ENCODE data around the gene SPEM3.

SPEM3 gene

GRCh38 chr17:7432296-7432695 lies 3.6 kb downstream of the SPEM3 start:
- Histone ChIP-seq H3K27me3 (peaks cover 3% of the 10 kb centered on the region; the same call in 1 of the 2 replicates), H3K9ac (no peak overlapping the region), H3K9me3 (no peaks in the 10 kb centered on the region), H3K36me3 (no peaks in the 10 kb centered on the region), H3K4me1 (peaks cover 14% of the 10 kb centered on the region), H3K4me2 (no peak overlapping the region), H4K20me1 (peaks cover 12% of the 10 kb centered on the region), H3K4me3 (no peak overlapping the region), H3K27ac (no peak overlapping the region)
- no peak for TF ChIP-seq Cebpa-rat (IDR thresholded peaks at IDR 0.05)

- Histone ChIP-seq H3K4me2 (peak overlapping the region; percentile 93), H4K20me1 (peaks cover 48% of the 10 kb centered on the region), H3K27ac (peak overlapping the region; percentile 52), H3K4me3 (peak overlapping the region; percentile 76), H3K9ac (peak overlapping the region; percentile 73), H3K4me1 (peaks cover 48% of the 10 kb centered on the region), H3K27me3 (peaks cover 39% of the 10 kb centered on the region), H3K36me3 (no peaks in the 10 kb centered on the region), H3K9me3 (no peaks in the 10 kb centered on the region)
- no peak for TF ChIP-seq Cebpa-rat (IDR thresholded peaks at IDR 0.05)
These were observed 7.3 kb downstream of the SPEM3 start for GRCh38 chr17:7435676-7436555.

GRCh38 chr17:7436556-7437368 lies 8.1 kb downstream of the SPEM3 start:
- Histone ChIP-seq H3K27me3 (peaks cover 48% of the 10 kb centered on the region), H3K27ac (no peak overlapping the region), H3K4me3 (peak overlapping the region; percentile 76), H3K9ac (peak overlapping the region; percentile 73), H3K4me1 (peaks cover 48% of the 10 kb centered on the region), H3K4me2 (peak overlapping the region; percentile 93), H4K20me1 (peaks cover 56% of the 10 kb centered on the region), H3K36me3 (no peaks in the 10 kb centered on the region), H3K9me3 (no peaks in the 10 kb centered on the region)
- TF ChIP-seq Cebpa-rat (IDR thresholded peaks at IDR 0.05): no peak

DNA sequence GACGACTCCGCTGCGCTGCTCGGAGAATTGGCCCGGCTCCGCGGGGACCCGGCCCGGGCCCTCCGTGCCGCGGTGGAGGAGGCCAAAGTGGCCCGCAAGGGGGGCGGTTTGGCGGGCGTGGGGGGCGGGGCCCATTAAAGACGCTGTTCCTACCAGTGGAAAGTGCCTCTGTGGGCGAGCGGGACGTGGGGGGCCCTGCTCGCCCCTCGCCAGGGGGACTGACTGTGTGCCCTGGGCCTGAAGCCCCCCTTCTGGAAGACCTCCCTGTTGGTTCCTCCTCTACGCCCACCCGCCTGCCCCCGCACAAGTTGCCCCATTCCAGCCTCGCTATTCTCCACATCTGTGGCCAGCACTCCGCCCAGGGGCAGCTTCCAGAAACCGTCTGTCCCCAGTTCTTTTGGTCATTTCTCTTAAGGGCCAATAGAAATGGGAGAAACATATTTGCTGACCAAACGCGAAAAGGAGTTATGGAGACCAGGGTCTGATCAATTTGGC lies 8.8 kb downstream of the SPEM3 start:
- peaks cover 56% of the 10 kb centered on the region for H4K20me1 ChIP-seq
- peaks cover 48% of the 10 kb centered on the region for H3K4me1 ChIP-seq
- TF ChIP-seq Cebpa-rat (IDR thresholded peaks at IDR 0.05): no peak
- peaks cover 54% of the 10 kb centered on the region for H3K27me3 ChIP-seq
- H3K9ac ChIP-seq: no peak overlapping the region
- H3K9me3 ChIP-seq: no peaks in the 10 kb centered on the region
- H3K36me3 ChIP-seq: no peaks in the 10 kb centered on the region
- H3K4me2 ChIP-seq: peak overlapping the region; percentile 93
- H3K4me3 ChIP-seq: peak overlapping the region; percentile 76
- H3K27ac ChIP-seq: no peak overlapping the region

DNA sequence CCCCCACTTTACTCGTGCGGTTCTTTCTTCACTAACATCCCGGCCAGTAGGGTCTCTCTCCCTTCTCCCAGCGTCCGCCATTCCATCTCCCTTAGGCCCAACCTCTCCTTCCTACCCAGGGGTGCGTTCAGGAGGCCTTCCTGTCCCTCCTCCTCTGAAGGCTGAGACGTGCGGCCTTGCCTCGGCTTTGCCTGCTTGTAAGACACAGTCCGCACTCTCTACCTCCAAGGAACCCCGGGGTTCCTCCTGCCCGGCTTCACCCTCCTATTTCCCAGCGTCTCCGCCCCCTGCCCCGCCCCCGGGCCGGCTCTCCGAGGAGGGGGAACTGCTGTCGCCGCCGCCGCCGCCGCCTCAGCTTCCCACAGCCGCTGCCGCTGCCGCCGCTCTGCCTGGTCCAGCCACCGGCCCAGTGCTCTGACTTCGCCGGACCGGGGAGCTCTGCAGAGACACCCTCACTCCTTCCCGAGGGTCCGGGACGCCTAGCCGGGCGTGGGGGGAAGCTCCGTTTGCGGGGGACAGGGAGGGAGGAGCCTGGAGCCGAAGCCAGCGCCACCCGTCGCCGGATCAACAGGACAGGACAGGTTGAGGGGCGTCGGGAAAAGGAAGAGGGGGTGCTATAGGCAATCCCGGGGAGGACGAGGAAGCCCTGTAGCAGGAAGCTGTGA lies 9.4 kb downstream of the SPEM3 start:
- H3K4me3 ChIP-seq: peak overlapping the region; percentile 76
- TF ChIP-seq Cebpa-rat (IDR thresholded peaks at IDR 0.05): no peak

GRCh38 chr17:7438656-7439460 lies 10.2 kb downstream of the SPEM3 start:
- Histone ChIP-seq H3K36me3 (no peaks in the 10 kb centered on the region), H3K27me3 (peaks cover 69% of the 10 kb centered on the region), H3K27ac (no peak overlapping the region), H3K9ac (0 out of 2 replicates have a peak overlapping the region, but pooled peaks have one; percentile 48), H3K4me3 (peak overlapping the region; percentile 76), H3K9me3 (no peaks in the 10 kb centered on the region), H3K4me1 (peaks cover 48% of the 10 kb centered on the region), H3K4me2 (peak overlapping the region; percentile 93), H4K20me1 (peaks cover 70% of the 10 kb centered on the region)
- TF ChIP-seq Cebpa-rat (IDR thresholded peaks at IDR 0.05): no peak

More for the DNA sequence above, 9.4 kb downstream of the SPEM3 start:
- H3K4me1 ChIP-seq: peaks cover 48% of the 10 kb centered on the region
- peaks cover 61% of the 10 kb centered on the region for H3K27me3 ChIP-seq
- H4K20me1 ChIP-seq: peaks cover 63% of the 10 kb centered on the region
- H3K9me3 ChIP-seq: no peaks in the 10 kb centered on the region
- H3K9ac ChIP-seq: peak overlapping the region; percentile 48; the same call in 1 of the 2 replicates
- H3K36me3 ChIP-seq: no peaks in the 10 kb centered on the region
- no peak overlapping the region for H3K27ac ChIP-seq
- peak overlapping the region; percentile 93 for H3K4me2 ChIP-seq

DNA sequence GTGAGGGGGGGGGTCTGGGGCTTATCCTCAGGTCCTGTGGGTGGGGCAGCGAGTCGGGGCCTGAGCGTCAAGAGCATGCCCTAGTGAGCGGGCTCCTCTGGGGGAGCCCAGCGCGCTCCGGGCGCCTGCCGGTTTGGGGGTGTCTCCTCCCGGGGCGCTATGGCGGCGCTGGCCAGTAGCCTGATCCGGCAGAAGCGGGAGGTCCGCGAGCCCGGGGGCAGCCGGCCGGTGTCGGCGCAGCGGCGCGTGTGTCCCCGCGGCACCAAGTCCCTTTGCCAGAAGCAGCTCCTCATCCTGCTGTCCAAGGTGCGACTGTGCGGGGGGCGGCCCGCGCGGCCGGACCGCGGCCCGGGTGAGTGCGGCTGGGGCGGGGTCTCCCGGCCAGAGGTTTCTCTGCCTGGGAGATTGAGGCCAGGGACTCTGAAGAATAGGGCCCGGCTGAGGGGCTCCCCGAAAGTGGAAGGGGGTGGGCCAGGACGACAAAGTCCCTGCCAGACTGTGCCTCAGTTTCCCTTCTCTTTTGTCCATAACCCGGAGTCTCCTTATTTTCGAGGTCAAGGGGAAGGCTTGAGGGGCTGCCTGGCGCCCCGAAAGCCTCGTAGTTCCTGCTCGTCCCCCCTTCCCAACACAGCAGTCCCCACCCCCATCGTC lies 10.9 kb downstream of the SPEM3 start, which contains the start of gene FGF11:
Gene FGF11, plus strand, starts transcription at position 51 of the 651 bp plus-strand sequence. Its CDS starts 109 bp downstream, at position 160.
- H3K9ac ChIP-seq: peak within 1 kb of the TSS; percentile 48; the same call in 1 of the 2 replicates
- no peak for TF ChIP-seq Cebpa-rat (IDR thresholded peaks at IDR 0.05)
- no peaks in the 10 kb centered on the region for H3K9me3 ChIP-seq
- peaks cover 54% of the 10 kb centered on the region for H3K4me1 ChIP-seq
- peaks cover 76% of the 10 kb centered on the region for H3K27me3 ChIP-seq
- no peaks in the 10 kb centered on the region for H3K36me3 ChIP-seq
- no peak within 1 kb of the TSS for H3K27ac ChIP-seq
- H3K4me2 ChIP-seq: peak within 1 kb of the TSS; percentile 93
- peak within 1 kb of the TSS; percentile 76 for H3K4me3 ChIP-seq
- peaks cover 78% of the 10 kb centered on the region for H4K20me1 ChIP-seq

DNA sequence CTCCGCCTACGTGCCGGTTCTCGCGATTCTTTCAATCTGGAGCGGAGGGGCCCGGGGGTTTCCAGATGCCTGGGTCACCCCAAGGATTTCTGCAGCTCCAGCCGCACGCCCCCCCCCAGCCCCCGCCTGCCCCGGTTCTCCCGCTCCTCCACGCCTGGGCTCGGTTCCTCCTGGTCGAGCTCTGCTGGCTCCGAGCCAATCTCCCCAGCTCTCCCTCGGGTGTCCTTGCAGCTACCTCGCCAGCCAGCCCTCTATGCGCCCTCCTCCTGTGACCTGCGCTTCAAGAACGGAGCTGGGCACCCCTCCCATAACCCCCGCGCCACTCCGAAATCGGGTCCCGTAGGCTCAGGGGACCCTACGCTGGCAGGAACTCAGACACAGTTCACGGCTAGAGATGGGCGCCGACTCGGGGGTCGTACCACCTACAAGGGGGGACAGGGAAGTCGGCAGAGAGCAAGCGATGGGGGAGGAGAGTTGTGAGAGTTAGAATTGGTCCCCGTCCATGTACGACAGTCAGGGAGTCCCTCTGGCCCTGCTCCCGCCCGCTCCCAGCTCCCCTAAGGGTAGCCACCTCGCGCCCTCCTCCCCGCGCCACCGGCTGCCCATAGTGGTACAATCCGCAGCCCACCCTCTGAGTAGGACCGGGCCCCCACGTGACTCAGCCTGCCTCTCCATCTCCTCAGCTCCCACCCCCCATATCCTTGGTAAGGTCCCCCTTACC lies 11.6 kb downstream of the SPEM3 start:
- Histone ChIP-seq H3K4me3 (peak overlapping the region; percentile 63), H3K36me3 (no peaks in the 10 kb centered on the region), H3K4me1 (peaks cover 61% of the 10 kb centered on the region), H3K9ac (peak overlapping the region; percentile 7; the same call in 1 of the 2 replicates), H3K4me2 (peak overlapping the region; percentile 75), H3K27ac (no peak overlapping the region), H4K20me1 (peaks cover 82% of the 10 kb centered on the region), H3K9me3 (no peaks in the 10 kb centered on the region), H3K27me3 (peaks cover 83% of the 10 kb centered on the region)
- TF ChIP-seq Cebpa-rat (IDR thresholded peaks at IDR 0.05): no peak
